Calu3 (cell line): ENCODE measurements around the gene PRR16. TPM values are rescaled to one million over a fixed set of nuclear protein-coding genes. Genes with fewer than 3 reads are reported as not detected.

Experiments
- BruUV-seq: library from RNA; stranded (reverse); fragments of 400-500 nt; replicated peaks from 2 replicates; lab custom pipeline; 2021; lab: Mats Ljungman, UMichigan
- CTCF ChIA-PET: fragments of 300-600 bp; sonication (Branson Sonifier 250); formaldehyde crosslinking; loops from one replicate; lab custom pipeline; 2022; ENCODE audit warnings: antibody characterized with exemption; lab: Charles Lee
- DNase-seq: peaks from one replicate; pipeline ENCODE4 v3.0.0; 2022
- H3K27ac Mint-ChIP-seq: one replicate; pipeline ENCODE4 v1.8.0; 2022; ENCODE audit warnings: mixed read lengths; ENCODE audit not compliant: unreplicated experiment
- H3K27me3 Mint-ChIP-seq: one replicate; pipeline ENCODE4 v1.8.0; 2022; ENCODE audit warnings: mixed read lengths; ENCODE audit not compliant: unreplicated experiment
- H3K36me3 Mint-ChIP-seq: one replicate; pipeline ENCODE4 v1.8.0; 2022; ENCODE audit warnings: mild to moderate bottlenecking, moderate library complexity, mixed read lengths; ENCODE audit not compliant: insufficient read depth, unreplicated experiment
- H3K4me1 Mint-ChIP-seq: one replicate; pipeline ENCODE4 v1.8.0; 2022; ENCODE audit warnings: mild to moderate bottlenecking, low read depth, mixed read lengths; ENCODE audit not compliant: unreplicated experiment
- H3K4me3 Mint-ChIP-seq: one replicate; pipeline ENCODE4 v1.8.0; 2022; ENCODE audit warnings: mild to moderate bottlenecking, low read depth, moderate library complexity, mixed read lengths; ENCODE audit not compliant: unreplicated experiment
- H3K9me3 Mint-ChIP-seq: one replicate; pipeline ENCODE4 v1.8.0; 2022; ENCODE audit warnings: low read depth, mixed read lengths; ENCODE audit not compliant: unreplicated experiment
- CTCF ChIP-seq: fragments of 200-600 bp; IDR thresholded peaks from one replicate; pipeline ENCODE4 v1.8.0; 2022; ENCODE audit warnings: antibody characterized with exemption; ENCODE audit not compliant: unreplicated experiment
- intact Hi-C: fragments of 100-400 bp; cut with micrococcal nuclease; formaldehyde crosslinking; loops from one replicate; pipeline ENCODE4 v1.10.0; 2022; ENCODE audit not compliant: unreplicated experiment
- total RNA-seq: library from RNA; stranded (reverse); gene quantifications from 2 replicates; pipeline ENCODE4 v1.2.3, GENCODE V29; 2022

The PRR16 gene
- total RNA-seq, 1 experiment from 2014 or later, result 2.9 TPM

- no peak overlapping the region for H3K4me3 Mint-ChIP-seq
- H3K4me1 Mint-ChIP-seq, result peaks cover 37% of the 10 kb centered on the region
- CTCF ChIA-PET, result no interaction called here
- no peak for TF ChIP-seq CTCF
- no peaks in the 10 kb centered on the region for H3K36me3 Mint-ChIP-seq
- H3K9me3 Mint-ChIP-seq, result peaks cover 3% of the 10 kb centered on the region
- intact Hi-C loops, result no loop called here
- no peak for DNase-seq
- H3K27ac Mint-ChIP-seq, result no peak overlapping the region
- no peaks in the 10 kb centered on the region for H3K27me3 Mint-ChIP-seq
- no TSS peak for BruUV-seq
Measured at GRCh38 chr5:120602033-120602432, 137.9 kb downstream of the PRR16 start.

- peak; percentile 37 for DNase-seq
- no peak for TF ChIP-seq CTCF
- peaks cover 3% of the 10 kb centered on the region for H3K9me3 Mint-ChIP-seq
- no peaks in the 10 kb centered on the region for H3K36me3 Mint-ChIP-seq
- intact Hi-C loops, result loop anchor here (1.0 kb wide), 1 partner anchor 9 kb away; no protein-coding TSS in a partner anchor
- H3K4me1 Mint-ChIP-seq, result peaks cover 37% of the 10 kb centered on the region
- no peak overlapping the region for H3K4me3 Mint-ChIP-seq
- BruUV-seq, result no TSS peak
- no peaks in the 10 kb centered on the region for H3K27me3 Mint-ChIP-seq
- peak overlapping the region; percentile 2 for H3K27ac Mint-ChIP-seq
- CTCF ChIA-PET, result interaction anchor here (1.4 kb wide), 2 partner anchors 11 to 20 kb away, joined by 3 to 5 read pairs; no protein-coding TSS in a partner anchor
Measured at GRCh38 chr5:120604884-120605283, 140.8 kb downstream of the PRR16 start.

GRCh38 chr5:120605325-120606079 is 141.4 kb downstream of the PRR16 start:
- intact Hi-C loops, result loop anchor here (1.0 kb wide), 1 partner anchor 9 kb away; no protein-coding TSS in a partner anchor
- no TSS peak for BruUV-seq
- DNase-seq, result no peak
- H3K36me3 Mint-ChIP-seq, result no peaks in the 10 kb centered on the region
- H3K27ac Mint-ChIP-seq, result no peak overlapping the region
- H3K4me3 Mint-ChIP-seq, result no peak overlapping the region
- peaks cover 36% of the 10 kb centered on the region for H3K4me1 Mint-ChIP-seq
- CTCF ChIA-PET, result interaction anchor here (1.4 kb wide), 2 partner anchors 11 to 19 kb away, joined by 3 to 5 read pairs; no protein-coding TSS in a partner anchor
- peaks cover 3% of the 10 kb centered on the region for H3K9me3 Mint-ChIP-seq
- no peak for TF ChIP-seq CTCF
- H3K27me3 Mint-ChIP-seq, result no peaks in the 10 kb centered on the region

GRCh38 chr5:120609570-120609969 is 145.5 kb downstream of the PRR16 start:
- peaks cover 5% of the 10 kb centered on the region for H3K9me3 Mint-ChIP-seq
- no peak for TF ChIP-seq CTCF
- no peak overlapping the region for H3K4me3 Mint-ChIP-seq
- peaks cover 30% of the 10 kb centered on the region for H3K4me1 Mint-ChIP-seq
- no peaks in the 10 kb centered on the region for H3K36me3 Mint-ChIP-seq
- CTCF ChIA-PET, result no interaction called here
- H3K27me3 Mint-ChIP-seq, result no peaks in the 10 kb centered on the region
- DNase-seq, result no peak
- BruUV-seq, result no TSS peak
- H3K27ac Mint-ChIP-seq, result peak overlapping the region; percentile 59
- intact Hi-C loops, result no loop called here
